Activated naive CD4-positive, alpha-beta T cell treated with anti-CD3 and anti-CD28 coated beads, Interleukin-2, amount 10 ng/mL, durations not matched to agents 7 days and 5 days (primary cell): Measurements from ENCODE around the gene WNT3.
A peak's percentile ranks its signal among the peaks of the same experiment; 100 is the strongest.
"Not testable (repeated sequence)": the region's sequence is repeated elsewhere in the genome, so short reads cannot be mapped to it uniquely, and the experiment has no call there.

ENCODE experiments used
- CTCF ChIA-PET: fragments of 350-600 bp; sonication (Branson Sonifier 250); formaldehyde crosslinking; loops from one replicate; lab custom pipeline; 2021; ENCODE audit warnings: antibody characterized with exemption; lab: Charles Lee
- DNase-seq: peaks from one replicate; pipeline ENCODE4 v3.0.0-alpha.2; 2020
- H3K27ac Mint-ChIP-seq: one replicate; pipeline ENCODE4 v1.8.0; 2021; ENCODE audit warnings: mild to moderate bottlenecking, moderate library complexity, mixed read lengths
- H3K27me3 Mint-ChIP-seq: one replicate; pipeline ENCODE4 v1.8.0; 2021; ENCODE audit warnings: mild to moderate bottlenecking, mixed read lengths
- H3K36me3 Mint-ChIP-seq: one replicate; pipeline ENCODE4 v1.8.0; 2021; ENCODE audit warnings: mixed read lengths
- H3K4me1 Mint-ChIP-seq: one replicate; pipeline ENCODE4 v1.8.0; 2021; ENCODE audit warnings: mixed read lengths
- H3K4me3 Mint-ChIP-seq: one replicate; pipeline ENCODE4 v1.8.0; 2021; ENCODE audit warnings: mild to moderate bottlenecking, moderate library complexity, mixed read lengths
- H3K9me3 Mint-ChIP-seq: one replicate; pipeline ENCODE4 v1.8.0; 2021; ENCODE audit warnings: mixed read lengths

Gene WNT3

DNA sequence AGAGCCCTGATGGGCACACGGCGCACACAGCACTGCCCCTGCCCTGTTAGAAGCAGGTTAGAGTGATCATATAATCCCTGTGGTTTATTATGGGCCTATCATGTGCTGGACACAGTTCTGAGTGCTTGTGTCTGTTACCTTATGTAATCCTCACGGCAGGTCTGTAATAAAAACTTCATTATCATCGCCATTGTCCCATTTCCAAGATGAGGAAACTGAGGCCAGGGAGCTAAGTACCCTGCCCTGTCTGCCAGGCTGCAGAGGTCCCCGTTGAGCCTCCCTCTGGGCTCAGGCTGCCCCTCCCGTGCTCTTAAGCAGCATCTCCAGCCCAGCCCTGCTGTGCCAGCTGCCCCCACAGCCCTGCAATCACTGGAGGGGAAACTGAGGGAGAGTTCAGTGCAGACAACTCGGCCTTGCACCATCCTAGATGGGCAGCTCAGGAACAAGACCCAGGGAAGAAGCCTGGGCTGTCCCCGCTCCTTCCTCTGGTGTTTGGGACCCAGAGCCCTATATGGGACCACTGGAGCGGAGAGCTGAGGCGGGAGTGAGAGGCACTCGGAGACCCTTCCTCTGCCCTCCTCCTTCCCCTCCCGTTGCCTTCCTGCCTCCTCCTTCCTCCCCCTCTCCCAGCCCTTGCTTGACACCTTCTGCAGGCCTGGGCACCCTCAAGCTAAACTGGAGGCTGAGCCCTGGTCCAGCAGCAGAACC is 42.0 kb downstream of the WNT3 start:
- peaks cover 70% of the 10 kb centered on the region for H3K27me3 Mint-ChIP-seq

DNA sequence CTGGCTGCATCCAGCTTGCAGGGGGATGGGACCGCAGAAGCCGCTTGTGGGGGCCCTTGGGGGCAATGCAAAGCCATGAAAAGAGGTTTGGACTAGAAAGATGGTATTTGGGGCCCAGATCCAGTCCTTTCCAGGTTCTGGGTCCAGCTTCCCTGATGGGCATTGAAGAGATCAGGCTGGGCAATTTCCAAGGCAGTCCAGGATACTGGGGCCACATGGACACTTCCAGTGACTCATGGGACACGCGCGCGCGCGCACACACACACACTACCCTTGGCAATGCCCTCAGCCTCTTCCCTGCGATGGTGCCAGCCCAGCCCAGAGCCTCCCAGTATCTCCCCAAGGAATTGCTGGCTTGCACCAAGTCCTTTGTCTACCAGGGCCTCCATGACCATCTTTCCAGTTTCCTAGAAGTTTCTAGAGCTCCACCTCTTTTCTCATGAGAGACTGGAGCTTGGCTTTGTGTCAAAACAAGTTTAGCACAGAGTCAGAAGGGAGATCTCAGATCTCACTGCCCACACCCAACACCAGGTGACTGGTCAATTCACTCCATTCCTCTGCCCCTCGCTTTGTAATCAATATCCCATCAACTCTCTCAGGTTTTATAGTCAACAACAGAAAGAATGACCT is 44.3 kb downstream of the WNT3 start:
- CTCF ChIA-PET = no interaction called here
- Mint-ChIP-seq H3K4me3 (no peak overlapping the region), H3K27me3 (peaks cover 85% of the 10 kb centered on the region), H3K9me3 (no peaks in the 10 kb centered on the region), H3K27ac (no peak overlapping the region), H3K36me3 (no peaks in the 10 kb centered on the region), H3K4me1 (peaks cover 20% of the 10 kb centered on the region)
- DNase-seq = no peak

More for the DNA sequence above, 42.0 kb downstream of the WNT3 start:
- no peak for DNase-seq
- Mint-ChIP-seq H3K27ac (no peak overlapping the region), H3K4me3 (no peak overlapping the region), H3K4me1 (peaks cover 13% of the 10 kb centered on the region), H3K36me3 (no peaks in the 10 kb centered on the region), H3K9me3 (no peaks in the 10 kb centered on the region)
- CTCF ChIA-PET = no interaction called here

DNA sequence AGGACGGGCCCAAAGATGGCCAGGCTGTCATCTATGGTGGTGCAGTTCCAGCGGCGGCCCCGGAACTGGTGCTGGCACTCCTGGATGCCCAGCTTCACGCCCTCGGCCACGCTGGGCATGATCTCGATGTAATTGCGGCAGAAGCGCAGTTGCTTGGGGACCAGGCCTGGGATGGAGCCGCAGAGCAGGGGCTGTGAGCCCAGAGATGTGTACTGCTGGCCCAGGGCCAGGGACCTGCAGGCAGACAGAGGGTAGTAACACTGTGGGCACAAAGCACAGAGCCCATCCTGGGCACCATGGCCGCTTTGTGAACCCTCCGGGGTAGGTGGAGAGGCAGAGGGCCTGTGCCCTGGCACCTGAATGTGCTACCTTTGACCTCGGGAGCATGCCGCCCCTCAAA is 44.8 kb downstream of the WNT3 start:
- H3K4me3 Mint-ChIP-seq = no peak overlapping the region
- peaks cover 85% of the 10 kb centered on the region for H3K27me3 Mint-ChIP-seq
- CTCF ChIA-PET = no interaction called here
- no peaks in the 10 kb centered on the region for H3K9me3 Mint-ChIP-seq
- H3K4me1 Mint-ChIP-seq = peaks cover 20% of the 10 kb centered on the region
- no peaks in the 10 kb centered on the region for H3K36me3 Mint-ChIP-seq
- H3K27ac Mint-ChIP-seq = no peak overlapping the region
- DNase-seq = no peak

DNA sequence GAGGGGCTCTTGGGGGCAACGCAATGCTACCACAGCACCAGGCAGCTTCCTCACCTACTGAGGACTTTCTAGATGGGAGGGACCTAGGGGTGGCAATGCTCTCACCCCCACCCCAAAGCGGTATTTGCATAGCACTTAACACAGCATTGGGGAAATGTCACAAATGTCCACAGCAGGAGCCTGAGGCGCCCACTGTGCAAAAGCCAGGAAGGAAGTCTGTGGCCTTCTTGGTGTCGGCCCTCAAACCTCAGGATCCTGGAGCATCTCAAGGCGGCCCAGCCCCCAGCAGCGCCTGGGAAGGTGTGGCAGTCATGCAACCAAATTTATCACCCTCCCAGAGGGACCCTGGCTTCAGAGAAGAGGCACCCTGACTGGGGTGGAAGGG is 45.3 kb downstream of the WNT3 start:
- DNase-seq = no peak
- no peak overlapping the region for H3K27ac Mint-ChIP-seq
- no peaks in the 10 kb centered on the region for H3K36me3 Mint-ChIP-seq
- H3K4me3 Mint-ChIP-seq = no peak overlapping the region
- CTCF ChIA-PET = no interaction called here
- peaks cover 20% of the 10 kb centered on the region for H3K4me1 Mint-ChIP-seq
- peaks cover 88% of the 10 kb centered on the region for H3K27me3 Mint-ChIP-seq
- no peaks in the 10 kb centered on the region for H3K9me3 Mint-ChIP-seq

DNA sequence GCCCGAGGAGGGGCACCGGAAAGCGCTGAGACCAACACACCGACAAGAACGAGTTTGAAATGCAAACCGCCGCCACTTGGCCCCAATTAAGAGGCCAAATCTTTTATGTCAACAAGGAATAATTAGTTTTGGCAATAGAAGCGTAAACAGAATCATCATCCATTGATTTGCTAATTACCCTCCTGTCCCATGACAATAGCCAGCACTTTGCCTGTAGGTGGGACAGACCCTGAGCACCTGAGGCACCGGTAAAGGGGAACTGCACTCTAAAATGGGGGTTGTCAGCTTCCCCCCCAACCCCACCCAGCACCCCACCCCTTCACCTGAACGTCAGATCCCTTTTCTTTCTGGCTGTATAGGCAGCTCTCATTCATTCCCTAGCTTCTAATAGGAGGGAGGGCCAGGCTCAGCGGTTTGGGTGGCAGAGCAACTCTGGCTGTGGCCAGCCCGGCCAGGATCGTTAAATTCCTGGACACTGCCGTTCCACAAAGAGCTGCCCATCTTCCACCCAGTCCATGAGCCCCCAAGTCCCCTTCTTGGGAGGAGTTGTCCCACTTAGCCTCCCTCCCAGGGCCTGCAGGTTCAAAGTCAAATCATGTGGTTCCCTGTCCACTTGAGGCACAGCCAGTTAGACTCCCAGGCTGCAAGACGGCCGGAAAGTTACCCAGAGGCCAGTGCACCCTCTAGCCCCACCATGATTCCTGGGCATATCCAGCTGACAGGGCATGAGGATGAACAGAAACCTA is 45.8 kb downstream of the WNT3 start:
- Mint-ChIP-seq H3K27ac (no peak overlapping the region), H3K27me3 (peaks cover 88% of the 10 kb centered on the region), H3K4me3 (peak overlapping the region; percentile 71), H3K4me1 (peaks cover 20% of the 10 kb centered on the region), H3K36me3 (no peaks in the 10 kb centered on the region), H3K9me3 (no peaks in the 10 kb centered on the region)
- CTCF ChIA-PET = no interaction called here
- no peak for DNase-seq

DNA sequence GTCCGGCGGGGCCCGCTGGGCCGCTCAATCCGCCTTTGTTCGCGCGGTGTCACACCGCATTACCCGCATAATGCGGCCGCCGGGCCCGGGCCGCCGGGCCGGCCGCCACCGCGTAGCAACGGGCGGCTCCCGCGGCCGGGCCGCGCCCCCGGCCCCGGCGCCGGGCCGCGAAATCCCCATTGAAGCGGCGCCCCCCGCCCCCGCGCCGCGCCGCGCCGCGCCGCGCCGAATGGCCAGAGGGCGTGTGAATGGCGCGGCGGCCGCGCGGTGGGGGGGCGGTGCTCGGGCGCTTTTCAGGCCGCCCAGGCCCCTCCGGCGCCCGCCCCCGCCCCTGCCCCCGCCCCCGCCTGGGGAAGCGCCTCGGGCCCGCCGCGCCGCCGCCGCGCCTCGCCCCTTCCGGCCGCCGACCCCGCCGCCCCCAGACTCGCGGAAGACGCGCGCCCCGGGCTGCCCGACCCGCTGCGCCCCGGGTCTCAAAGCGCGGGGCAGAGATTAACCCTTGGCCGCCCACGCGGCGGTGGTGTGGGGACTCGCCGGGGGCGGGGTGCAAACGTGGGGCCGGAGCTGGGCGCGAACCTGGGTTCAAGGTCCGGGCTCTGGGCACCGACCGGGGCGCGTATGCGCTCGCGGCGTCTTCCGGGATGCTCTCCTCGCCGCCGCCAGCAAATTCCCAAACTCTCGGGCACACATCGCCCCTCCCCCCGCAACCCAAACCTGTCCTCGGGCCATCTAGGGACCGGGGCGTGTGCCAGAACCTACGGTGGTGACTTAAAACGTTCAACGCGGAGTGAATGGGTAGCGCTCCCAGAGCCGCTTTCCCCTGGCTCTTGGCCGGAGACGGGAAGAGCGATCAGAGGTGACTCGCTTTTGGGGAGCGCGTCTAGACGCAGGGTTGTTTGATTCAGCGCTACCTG is 46.7 kb downstream of the WNT3 start:
- CTCF ChIA-PET = no interaction called here
- Mint-ChIP-seq H3K27ac (no peak overlapping the region), H3K9me3 (no peaks in the 10 kb centered on the region), H3K27me3 (peaks cover 88% of the 10 kb centered on the region), H3K4me1 (peaks cover 20% of the 10 kb centered on the region), H3K36me3 (no peaks in the 10 kb centered on the region), H3K4me3 (peak overlapping the region; percentile 71)
- DNase-seq = peak; percentile 47

DNA sequence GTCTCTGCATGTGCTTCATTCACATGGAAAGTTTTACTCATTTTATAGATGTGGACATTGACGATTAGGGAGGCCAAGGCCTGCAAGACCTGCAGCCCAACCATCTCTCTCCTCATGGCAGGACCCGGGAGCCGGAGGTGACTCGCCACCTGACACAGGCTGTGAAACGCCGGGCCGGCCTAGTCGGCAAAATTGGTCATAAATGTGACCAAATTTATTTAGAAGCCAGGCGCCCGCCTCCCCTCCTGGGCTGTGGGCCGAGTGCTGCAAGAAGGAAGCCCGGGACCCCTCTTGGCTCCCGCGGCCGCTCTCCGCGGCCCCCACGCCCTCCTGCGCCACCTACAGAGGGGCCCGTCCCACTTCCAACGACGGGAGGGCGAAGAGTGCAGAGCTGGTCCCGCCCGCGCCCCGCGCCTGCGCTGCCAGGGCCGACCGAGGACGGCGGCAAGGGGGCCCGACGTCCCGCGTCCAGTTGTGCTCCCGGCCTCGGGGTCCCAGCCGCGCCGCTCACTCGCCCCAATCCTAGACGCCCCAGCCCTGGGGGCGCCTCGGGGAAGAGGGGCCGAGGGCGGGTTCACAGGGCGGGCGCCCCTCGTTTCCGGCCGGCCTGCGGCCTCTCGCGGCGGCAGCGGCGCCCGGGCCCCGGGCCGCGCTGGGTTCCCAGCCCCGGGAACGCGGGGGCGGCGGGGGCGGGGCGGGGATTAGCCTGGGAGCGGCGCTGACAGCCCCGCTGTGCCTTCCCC is 47.5 kb downstream of the WNT3 start:
- H3K9me3 Mint-ChIP-seq = no peaks in the 10 kb centered on the region
- CTCF ChIA-PET = no interaction called here
- DNase-seq = peak; percentile 34
- H3K27me3 Mint-ChIP-seq = peaks cover 87% of the 10 kb centered on the region
- H3K27ac Mint-ChIP-seq = no peak overlapping the region
- H3K4me3 Mint-ChIP-seq = peak overlapping the region; percentile 41
- H3K36me3 Mint-ChIP-seq = no peaks in the 10 kb centered on the region
- H3K4me1 Mint-ChIP-seq = peaks cover 20% of the 10 kb centered on the region

DNA sequence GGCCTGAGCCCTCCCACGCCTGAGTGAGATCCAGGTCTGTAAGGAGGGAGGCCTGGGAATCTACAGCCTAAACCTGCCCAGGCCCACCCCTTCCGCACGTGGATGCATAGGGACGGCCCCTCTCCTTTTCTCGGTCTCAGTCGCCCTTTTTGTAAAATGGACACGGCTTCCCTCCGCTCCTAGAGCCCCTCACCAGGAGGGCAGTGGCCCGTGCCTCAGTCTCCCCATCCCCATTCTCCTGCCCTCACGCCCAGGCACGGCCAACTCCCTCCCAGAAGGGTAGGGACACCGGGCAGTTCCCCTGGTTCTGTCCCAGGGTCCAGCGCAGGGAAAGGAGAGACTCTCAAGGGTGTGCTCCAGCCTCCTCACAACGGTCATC is 48.1 kb downstream of the WNT3 start:
- Mint-ChIP-seq H3K36me3 (no peaks in the 10 kb centered on the region), H3K27ac (no peak overlapping the region), H3K4me1 (peaks cover 20% of the 10 kb centered on the region), H3K27me3 (peaks cover 90% of the 10 kb centered on the region), H3K4me3 (peak overlapping the region; percentile 41), H3K9me3 (no peaks in the 10 kb centered on the region)
- no peak for DNase-seq
- CTCF ChIA-PET = no interaction called here

DNA sequence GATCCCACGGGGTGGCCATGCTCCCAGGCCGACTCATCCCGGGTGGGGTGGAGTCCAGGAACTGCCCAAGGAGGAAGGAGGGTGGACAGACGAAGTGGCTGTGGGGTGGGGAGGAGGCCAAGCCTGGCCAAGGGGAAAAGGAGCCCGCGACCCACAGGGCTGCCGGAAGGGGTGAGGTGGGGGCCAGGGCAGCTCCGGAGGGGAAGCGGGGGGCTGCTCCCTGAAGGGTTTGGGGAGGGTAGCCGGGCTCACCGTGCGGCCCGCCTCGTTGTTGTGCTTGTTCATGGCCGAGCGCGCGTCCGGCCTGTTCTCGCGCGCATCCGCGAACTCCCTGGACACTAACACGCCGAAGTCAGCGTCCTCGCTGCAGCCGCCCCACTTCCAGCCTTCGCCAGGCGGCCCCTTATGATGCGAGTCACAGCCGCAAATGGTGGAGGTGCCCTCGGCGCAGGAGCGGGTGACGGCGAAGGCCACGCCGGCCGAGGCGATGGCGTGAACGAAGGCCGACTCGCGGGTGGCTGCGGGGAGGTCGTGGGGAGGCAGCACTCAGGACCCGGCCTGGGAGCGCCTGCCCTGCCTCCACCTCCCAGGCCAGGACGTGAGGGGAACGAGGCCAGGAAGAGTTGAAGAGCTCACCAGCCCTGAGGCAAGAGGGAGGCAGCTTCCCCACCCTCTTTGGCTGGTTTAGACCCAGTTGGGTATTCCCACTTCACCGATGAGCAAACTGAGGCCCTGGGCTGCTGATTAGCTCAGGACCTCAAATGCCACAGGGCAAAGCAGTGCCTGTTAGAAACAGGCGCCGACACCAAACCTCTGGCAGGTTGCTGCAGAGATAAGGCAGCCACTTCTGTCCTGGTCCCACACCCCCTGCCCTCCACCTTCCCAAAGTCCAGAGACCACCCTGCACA is 48.7 kb downstream of the WNT3 start:
- Mint-ChIP-seq H3K9me3 (no peaks in the 10 kb centered on the region), H3K27me3 (peaks cover 84% of the 10 kb centered on the region), H3K4me1 (peaks cover 20% of the 10 kb centered on the region), H3K36me3 (no peaks in the 10 kb centered on the region), H3K27ac (no peak overlapping the region), H3K4me3 (peak overlapping the region; percentile 41)
- no peak for DNase-seq
- CTCF ChIA-PET = no interaction called here

DNA sequence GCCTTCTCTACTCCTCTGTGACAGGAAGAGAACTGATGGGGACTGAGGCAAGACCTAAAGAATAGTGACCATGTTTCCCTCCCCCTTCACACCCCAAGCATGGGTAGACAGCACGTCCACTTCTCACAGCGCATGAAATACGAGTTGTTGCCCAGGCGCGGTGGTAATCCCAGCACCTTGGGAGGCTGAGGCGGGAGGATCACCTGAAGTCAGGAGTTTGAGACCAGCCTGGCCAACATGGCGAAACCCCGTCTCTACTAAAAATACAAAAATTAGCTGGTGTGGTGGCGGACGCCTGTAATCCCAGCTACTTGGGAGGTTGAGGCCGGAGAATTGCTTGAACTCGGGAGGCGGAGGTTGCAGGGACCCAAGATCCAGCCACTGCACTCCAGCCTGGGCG is 49.6 kb downstream of the WNT3 start:
- CTCF ChIA-PET, H3K36me3 Mint-ChIP-seq: not testable (repeated sequence)

DNA sequence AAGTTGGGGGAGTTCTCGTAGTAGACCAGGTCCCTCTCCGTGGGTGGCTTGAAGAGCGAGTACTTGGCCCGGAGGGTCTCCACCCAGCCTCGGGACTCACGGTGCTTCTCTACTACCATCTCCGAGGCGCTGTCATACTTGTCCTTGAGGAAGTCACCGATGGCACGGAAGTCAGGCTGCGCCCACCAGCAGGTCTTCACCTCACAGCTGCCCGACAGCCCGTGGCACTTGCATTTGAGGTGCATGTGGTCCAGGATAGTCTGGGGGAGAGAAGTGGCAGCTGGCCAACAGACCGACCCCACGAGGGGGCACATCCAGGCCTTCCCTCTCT is 50.0 kb downstream of the WNT3 start:
- no peaks in the 10 kb centered on the region for H3K9me3 Mint-ChIP-seq
- CTCF ChIA-PET = no interaction called here
- H3K27me3 Mint-ChIP-seq = peaks cover 71% of the 10 kb centered on the region
- no peak overlapping the region for H3K27ac Mint-ChIP-seq
- no peak for DNase-seq
- peaks cover 20% of the 10 kb centered on the region for H3K4me1 Mint-ChIP-seq
- no peaks in the 10 kb centered on the region for H3K36me3 Mint-ChIP-seq
- H3K4me3 Mint-ChIP-seq = no peak overlapping the region

More for the DNA sequence above, 49.6 kb downstream of the WNT3 start:
- Mint-ChIP-seq H3K4me1 (peaks cover 20% of the 10 kb centered on the region), H3K27me3 (peaks cover 75% of the 10 kb centered on the region)
- DNase-seq, H3K9me3 Mint-ChIP-seq, H3K4me3 Mint-ChIP-seq, H3K27ac Mint-ChIP-seq: not testable (repeated sequence)

DNA sequence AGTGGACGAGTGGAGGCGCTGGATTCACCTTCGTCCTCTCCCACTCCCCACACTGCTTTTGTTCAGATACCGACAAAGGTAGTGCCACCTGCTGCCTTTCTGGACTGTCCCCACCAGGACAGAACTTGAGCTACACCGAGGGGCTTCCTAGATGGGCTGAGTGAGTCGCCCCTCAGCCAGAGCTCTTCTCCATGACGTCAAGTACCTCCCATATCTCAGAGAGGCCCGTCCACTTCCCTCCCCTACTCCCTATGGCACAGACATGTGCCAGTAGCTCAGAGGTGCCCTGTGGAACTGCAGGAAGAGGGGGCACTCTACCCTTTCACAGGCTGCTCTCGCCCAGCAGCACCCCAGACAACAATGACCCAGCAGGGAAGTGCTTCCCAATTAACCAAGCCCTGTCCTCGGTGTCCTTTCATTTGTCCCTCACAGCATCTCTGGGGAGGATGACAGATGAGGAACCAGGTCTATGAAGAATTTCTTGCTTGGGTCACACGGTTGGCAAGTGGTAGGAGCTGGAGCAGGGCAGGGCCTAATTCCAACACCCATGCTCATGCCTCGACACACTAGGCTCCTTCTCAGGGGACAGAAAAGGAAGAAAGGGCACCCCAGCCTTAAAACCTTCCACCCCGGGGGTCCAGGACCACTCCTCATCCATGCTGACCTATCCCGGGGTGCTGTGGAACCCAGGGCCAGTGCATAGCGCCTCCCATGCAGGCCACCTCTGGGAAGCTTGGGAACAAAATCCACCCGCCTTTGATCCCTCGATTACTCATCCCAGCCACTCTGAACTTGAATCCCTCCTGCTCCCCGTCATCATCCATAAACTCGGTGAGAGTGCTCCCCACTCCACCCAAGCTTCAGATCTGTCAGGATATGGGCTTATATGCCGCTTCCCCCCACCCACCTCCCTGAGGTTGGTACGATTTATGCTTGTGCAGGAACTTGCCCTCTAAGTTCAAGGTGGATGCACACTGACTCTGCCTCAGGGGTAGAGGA is 51.7 kb downstream of the WNT3 start:
- CTCF ChIA-PET = no interaction called here
- no peak for DNase-seq

More for the DNA sequence above, 51.7 kb downstream of the WNT3 start:
- Mint-ChIP-seq H3K4me1 (peaks cover 7% of the 10 kb centered on the region), H3K36me3 (no peaks in the 10 kb centered on the region), H3K9me3 (no peaks in the 10 kb centered on the region), H3K27me3 (peaks cover 54% of the 10 kb centered on the region), H3K27ac (no peak overlapping the region), H3K4me3 (no peak overlapping the region)
